Breast epithelium (tissue), 4 donors: ENCODE measurements around the gene FN3K. TPM values are rescaled to one million over a fixed set of nuclear protein-coding genes. Genes with fewer than 3 reads are reported as not detected.
A peak's percentile ranks its signal among the peaks of the same experiment; 100 is the strongest.
"Not testable (repeated sequence)": the region's sequence is repeated elsewhere in the genome, so short reads cannot be mapped to it uniquely, and the experiment has no call there.

Experiments used
- DNase-seq, 2 donors: peaks; one replicate each; pipeline ENCODE4 v3.0.0-alpha.2; 2019; ENCODE audit warnings: low spot score in 2 of 2
- H3K27ac ChIP-seq, 2 donors: fragments of 200-600 bp; sonication (generic) in 1 of 2; one replicate each; pipeline ENCODE4 v1.5.1; 2016 to 2019; ENCODE audit warnings: mild to moderate bottlenecking in 1 of 2
- H3K27me3 ChIP-seq, 2 donors: fragments of 200-600 bp; sonication (generic) in 1 of 2; one replicate each; pipeline versions ENCODE4 v1.5.1 to v1.6.0; 2017 to 2019; ENCODE audit warnings: control low read depth in 1 of 2, mild to moderate bottlenecking in 1 of 2
- H3K36me3 ChIP-seq: fragments of 200-600 bp; one replicate; pipeline ENCODE4 v1.5.1; 2019
- H3K4me1 ChIP-seq, 2 donors: fragments of 200-600 bp; sonication (generic); one replicate each; pipeline ENCODE4 v1.5.1; 2016 to 2019; ENCODE audit warnings: control low read depth in 1 of 2
- H3K4me3 ChIP-seq, 3 donors: fragments of 200-600 bp; sonication (generic); 1 replicate in 2 of 3; 2 replicates in 1 of 3; pipeline ENCODE4 v1.5.1; 2016 to 2019; ENCODE audit warnings: mild to moderate bottlenecking in 3 of 3, moderate library complexity in 2 of 3
- H3K9me3 ChIP-seq, 2 donors: fragments of 200-600 bp; sonication (generic) in 1 of 2; one replicate each; pipeline ENCODE4 v1.5.1; 2016 to 2019; ENCODE audit warnings: control low read depth in 1 of 2
- CTCF ChIP-seq, 3 donors: fragments of 450-650 bp; IDR thresholded peaks; one replicate each; pipeline ENCODE4 v1.5.1; 2016 to 2017; ENCODE audit warnings: antibody characterized with exemption in 3 of 3, mild to moderate bottlenecking in 3 of 3, moderate library complexity in 3 of 3
- POLR2A ChIP-seq: fragments of 450-650 bp; IDR thresholded peaks from one replicate; pipeline ENCODE4 v1.6.1; 2016; ENCODE audit warnings: antibody characterized with exemption, mild to moderate bottlenecking, moderate library complexity
- POLR2AphosphoS5 ChIP-seq, 3 donors: sonication (generic); formaldehyde crosslinking; IDR thresholded peaks; one replicate each; pipeline ENCODE4 v1.6.1; 2017; ENCODE audit warnings: antibody characterized with exemption in 3 of 3
- intact Hi-C: fragments of 100-400 bp; cut with DNase I; formaldehyde crosslinking; loops from one replicate; pipeline ENCODE4 v1.15.1; 2023; ENCODE audit warnings: low total_unique reads
- total RNA-seq, 3 donors: library from RNA; depleted of rRNA; stranded (reverse); fragments of >200 nt; gene quantifications; one replicate each; pipeline ENCODE4 v1.1.0, GENCODE V29; 2016

FN3K gene
- total RNA-seq, 3 donors from 2014 or later, result 4.5 to 9.4 (median 7.2) TPM

DNA sequence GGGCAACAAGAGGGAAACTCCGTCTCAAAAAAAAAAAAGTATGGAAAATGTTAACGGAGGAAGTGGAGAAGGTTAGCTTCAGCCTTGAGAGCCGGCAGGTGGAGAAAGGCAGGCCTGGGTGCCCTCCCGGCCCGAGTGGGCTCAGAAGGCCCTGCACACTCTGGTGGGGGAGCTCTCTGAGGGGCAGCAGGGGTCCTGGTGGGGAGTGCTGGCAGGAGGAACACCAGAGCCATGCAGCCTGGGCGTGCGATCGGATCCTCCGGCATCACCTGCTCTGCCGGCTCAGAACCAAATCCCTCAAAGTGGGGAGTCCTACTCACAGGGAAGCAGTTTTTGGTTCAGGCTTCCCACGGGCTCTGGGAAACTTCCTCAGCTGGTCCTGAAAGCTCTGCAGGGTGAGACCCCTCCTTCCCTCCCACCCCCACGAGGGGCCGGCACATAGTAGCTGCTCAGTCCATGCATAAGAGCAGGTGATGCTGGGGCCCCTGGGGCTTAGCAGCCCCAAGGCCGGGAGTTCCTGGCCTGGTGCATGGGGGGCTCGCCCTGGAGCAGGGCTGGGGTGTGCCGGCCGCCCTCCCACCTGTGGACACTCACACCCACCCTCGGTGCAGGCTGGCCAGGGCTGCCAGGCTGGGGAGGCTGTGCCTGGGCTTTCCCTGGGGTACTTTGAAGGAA is 1.2 kb downstream of the FN3K start:
- H3K4me3 ChIP-seq, result peak overlapping the region in 1 of 3 donors; percentile 74
- no peaks in the 10 kb centered on the region for H3K27me3 ChIP-seq
- H3K27ac ChIP-seq, result no peak overlapping the region
- TF ChIP-seq POLR2A, result no peak
- no peak for TF ChIP-seq CTCF (IDR thresholded peaks at IDR 0.05)
- no peak for TF ChIP-seq POLR2AphosphoS5 (IDR thresholded peaks at IDR 0.05)
- no peak for DNase-seq
- intact Hi-C loops, result no loop called here
- H3K9me3 ChIP-seq, result no peaks in the 10 kb centered on the region
- peaks cover 6 to 7% of the 10 kb centered on the region in 2 donors for H3K4me1 ChIP-seq
- no peaks in the 10 kb centered on the region for H3K36me3 ChIP-seq

DNA sequence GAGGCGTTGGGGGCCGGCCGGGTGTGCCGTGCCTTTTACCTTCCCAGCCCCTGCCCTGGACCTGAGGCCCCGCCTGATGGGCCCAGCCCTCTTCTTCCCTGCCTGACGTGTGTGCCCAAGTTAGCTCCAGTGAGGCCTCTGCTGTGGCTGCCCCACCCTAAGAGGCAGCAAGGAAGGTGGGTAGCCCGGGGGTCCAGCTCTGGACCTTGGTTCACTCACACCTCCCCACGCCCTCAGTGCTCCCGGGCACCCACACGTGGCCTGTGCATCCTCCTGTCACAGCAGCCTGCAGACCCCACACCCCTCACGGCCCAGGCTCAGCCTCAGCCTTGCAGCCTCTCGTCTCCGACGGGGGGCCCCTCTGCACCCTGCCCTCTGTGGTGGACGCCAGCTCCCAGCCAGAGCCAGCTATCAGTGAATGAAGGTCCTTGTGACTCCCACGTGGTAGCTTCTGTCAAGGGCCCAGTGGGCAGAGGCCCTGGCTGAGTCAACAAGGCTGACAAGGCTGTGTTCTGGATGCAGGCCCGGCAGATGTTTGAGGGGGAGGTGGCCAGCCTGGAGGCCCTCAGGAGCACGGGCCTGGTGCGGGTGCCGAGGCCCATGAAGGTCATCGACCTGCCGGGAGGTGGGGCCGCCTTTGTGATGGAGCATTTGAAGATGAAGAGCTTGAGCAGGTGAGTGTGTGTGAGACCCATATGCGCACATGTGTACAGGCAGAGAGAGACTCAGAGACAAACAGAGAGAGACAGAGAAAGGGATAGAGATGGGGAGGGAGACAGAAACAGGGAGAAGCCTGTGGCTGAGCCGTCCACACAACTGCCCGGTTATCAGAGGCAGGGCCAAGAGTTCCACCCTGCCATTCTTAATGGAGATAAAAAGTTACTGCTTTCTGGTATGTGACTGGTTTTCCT is 2.8 kb downstream of the FN3K start:
- H3K36me3 ChIP-seq, result no peaks in the 10 kb centered on the region
- no peak overlapping the region for H3K4me3 ChIP-seq
- no peak for DNase-seq
- no peaks in the 10 kb centered on the region for H3K27me3 ChIP-seq
- no peaks in the 10 kb centered on the region for H3K9me3 ChIP-seq
- H3K4me1 ChIP-seq, result peaks cover 6 to 7% of the 10 kb centered on the region in 2 donors
- TF ChIP-seq CTCF (IDR thresholded peaks at IDR 0.05) (no peak), POLR2A (no peak)
- intact Hi-C loops, result no loop called here
- H3K27ac ChIP-seq, result no peak overlapping the region

DNA sequence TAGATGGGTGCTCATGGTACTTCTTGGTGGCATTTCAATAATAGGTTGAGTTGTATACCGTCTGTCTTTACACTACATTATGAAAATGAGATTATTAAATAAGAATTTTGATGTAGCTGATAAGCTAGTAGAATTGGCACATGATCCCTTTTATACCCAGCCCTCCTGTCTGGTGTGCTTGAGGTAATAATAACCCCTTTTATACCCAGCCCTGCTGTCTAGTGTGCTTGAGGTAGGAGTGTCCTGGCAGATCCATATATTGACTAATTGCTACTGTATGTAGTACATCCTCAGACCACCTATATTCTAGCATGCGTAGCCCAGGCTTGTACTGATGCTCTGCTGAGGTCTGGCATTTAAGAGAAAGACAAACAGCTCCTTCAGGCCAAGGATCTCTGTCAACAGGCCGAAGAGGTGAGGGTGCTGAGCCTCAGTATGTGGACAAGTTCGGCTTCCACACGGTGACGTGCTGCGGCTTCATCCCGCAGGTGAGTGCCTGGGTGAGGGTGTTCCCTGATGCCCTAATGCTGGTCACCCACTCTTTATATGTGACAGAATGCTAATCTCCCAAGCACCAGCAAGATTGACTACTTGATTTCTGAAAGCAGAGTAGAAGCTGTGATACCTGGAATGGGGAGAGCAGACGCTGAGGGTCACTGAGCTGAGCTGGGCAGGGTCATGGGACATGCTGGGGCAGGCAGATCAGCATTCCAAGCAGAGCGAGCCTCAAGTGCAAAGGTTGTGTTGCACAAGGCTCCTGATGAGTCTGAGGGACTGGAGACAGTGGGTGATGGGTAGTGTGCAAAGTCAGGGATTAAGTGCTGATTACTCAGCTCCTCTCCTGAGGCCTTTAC is 5.7 kb downstream of the FN3K start:
- Histone ChIP-seq H3K36me3 (no peaks in the 10 kb centered on the region), H3K27me3 (no peaks in the 10 kb centered on the region), H3K4me1 (peaks cover 0 to 7% of the 10 kb centered on the region in 2 donors), H3K27ac (no peak overlapping the region), H3K4me3 (no peak overlapping the region), H3K9me3 (peaks cover 0 to 5% of the 10 kb centered on the region in 2 donors)
- no peak for DNase-seq
- intact Hi-C loops, result loop anchor here (5.0 kb wide), 1 partner anchor 819 kb away; no protein-coding TSS in a partner anchor
- no peak for TF ChIP-seq POLR2AphosphoS5 (IDR thresholded peaks at IDR 0.05)
- no peak for TF ChIP-seq POLR2A
- no peak for TF ChIP-seq CTCF (IDR thresholded peaks at IDR 0.05)

DNA sequence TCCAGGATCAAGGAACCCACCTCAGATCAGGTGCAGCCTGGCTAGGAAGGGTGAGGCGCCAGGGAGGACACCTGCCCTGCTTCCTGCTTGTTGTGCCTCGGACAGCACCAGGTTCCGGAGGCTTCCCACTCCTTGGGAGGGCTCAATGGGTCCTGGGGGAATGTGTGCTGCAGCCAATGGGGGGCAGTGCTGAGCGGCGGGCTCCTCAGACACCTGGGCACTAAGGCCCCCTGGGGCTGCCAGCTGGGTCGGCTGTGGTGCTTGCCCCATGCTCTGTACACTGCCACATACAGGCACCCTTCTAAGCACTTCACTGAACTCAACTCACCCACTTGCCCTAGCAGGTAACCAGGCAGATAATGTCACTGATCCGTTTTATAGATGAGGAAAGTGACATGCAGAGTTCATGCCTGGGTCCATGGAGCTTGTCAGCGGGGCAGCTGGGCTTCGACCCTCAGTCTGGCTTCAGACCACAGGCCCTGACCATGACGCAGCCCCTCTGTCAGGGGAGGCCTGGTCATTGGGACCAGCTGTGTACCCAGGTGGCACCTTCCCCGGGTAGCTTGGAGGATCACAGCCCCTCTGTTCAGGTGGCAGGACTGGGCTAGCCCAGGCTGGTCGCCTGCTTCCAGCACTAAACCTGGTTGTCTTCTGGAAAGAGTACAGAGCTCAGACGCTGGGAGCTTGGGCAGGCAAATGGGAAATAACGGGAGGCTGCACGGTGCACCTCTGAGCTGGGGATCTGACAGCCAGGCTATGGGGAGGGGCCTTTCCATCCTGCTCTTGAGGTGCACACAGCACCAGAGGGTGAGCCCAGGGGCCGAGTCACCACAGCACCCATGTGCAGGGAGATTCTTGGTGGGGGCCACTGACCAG is 8.2 kb downstream of the FN3K start:
- intact Hi-C loops, result loop anchor here (5.0 kb wide), 1 partner anchor 821 kb away; no protein-coding TSS in a partner anchor
- H3K36me3 ChIP-seq, result no peaks in the 10 kb centered on the region
- no peak overlapping the region for H3K4me3 ChIP-seq
- H3K27ac ChIP-seq, result no peak overlapping the region
- TF ChIP-seq POLR2A, result no peak
- TF ChIP-seq POLR2AphosphoS5 (IDR thresholded peaks at IDR 0.05), result no peak
- no peak for TF ChIP-seq CTCF (IDR thresholded peaks at IDR 0.05)
- no peaks in the 10 kb centered on the region for H3K4me1 ChIP-seq
- no peaks in the 10 kb centered on the region for H3K27me3 ChIP-seq
- DNase-seq, result no peak
- H3K9me3 ChIP-seq, result peaks cover 0 to 10% of the 10 kb centered on the region in 2 donors

GRCh38 chr17:82744736-82745135 is 9.3 kb downstream of the FN3K start:
- H3K4me1 ChIP-seq, H3K9me3 ChIP-seq, H3K27ac ChIP-seq, H3K36me3 ChIP-seq, H3K4me3 ChIP-seq, DNase-seq, H3K27me3 ChIP-seq: not testable (repeated sequence)
- intact Hi-C loops, result loop anchor here (5.0 kb wide), 1 partner anchor 822 kb away; no protein-coding TSS in a partner anchor
